GM15510 (cell line): Measurements from ENCODE around the gene RSAD2.

ENCODE experiments used
- POLR2A ChIP-seq: IDR thresholded peaks from 3 replicates; pipeline ENCODE4 v1.6.1; 2011; ENCODE audit warnings: borderline replicate concordance; ENCODE audit not compliant: insufficient read length; ENCODE audit errors: extremely low read depth

Gene RSAD2

DNA sequence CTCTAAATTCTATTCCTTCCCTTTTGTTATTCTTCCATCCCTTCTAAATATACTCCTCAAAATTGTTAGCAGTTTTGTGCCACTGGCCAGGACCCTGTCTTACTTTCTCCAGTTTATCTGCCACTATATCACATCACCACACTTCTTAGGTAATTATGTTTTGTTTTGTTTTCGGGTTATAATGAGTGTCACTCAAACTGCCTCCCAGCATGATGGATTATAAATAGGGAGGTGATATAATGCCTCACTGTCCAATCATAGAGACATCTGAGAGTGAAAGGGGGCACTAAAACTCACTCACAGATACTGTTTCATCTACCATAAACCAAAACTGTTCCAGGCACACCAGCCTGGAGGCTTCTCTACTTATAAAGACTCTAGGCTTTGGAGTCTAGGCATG, 3.5 kb downstream of the RSAD2 start:
- TF ChIP-seq POLR2A: no peak

GRCh38 chr2:6881516-6881915, 3.9 kb downstream of the RSAD2 start:
- no peak for TF ChIP-seq POLR2A

DNA sequence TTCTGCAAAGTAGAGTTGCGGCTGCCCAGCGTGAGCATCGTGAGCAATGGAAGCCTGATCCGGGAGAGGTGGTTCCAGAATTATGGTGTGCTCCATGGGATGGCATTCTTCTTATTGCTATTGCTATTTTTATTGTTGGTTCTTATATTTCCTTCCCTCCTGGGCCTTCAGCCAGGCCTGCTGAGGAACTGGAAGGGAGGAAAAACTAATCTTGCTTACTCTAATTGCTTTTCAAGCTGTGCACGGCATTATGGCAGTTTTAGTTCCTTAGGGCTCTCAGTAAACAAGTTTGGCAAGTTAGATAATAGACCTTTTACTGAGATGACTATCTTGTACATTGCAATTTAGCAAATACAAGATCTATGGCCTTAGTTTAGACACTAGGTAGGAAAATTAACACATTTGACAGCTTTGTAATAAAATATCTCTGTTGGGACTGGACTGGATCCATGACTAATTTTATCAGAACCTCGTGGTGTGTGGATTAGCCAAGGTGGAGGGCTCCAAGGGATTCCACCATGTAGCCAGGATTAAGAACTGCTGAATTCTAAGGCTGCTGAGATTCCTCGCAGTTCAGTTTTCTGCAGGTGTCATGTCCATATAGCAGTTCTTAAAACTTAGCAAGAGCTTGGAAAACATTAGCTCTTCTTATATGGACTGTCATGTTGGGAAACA, 6.0 kb downstream of the RSAD2 start:
- TF ChIP-seq POLR2A: no peak

GRCh38 chr2:6885551-6885950, 8.0 kb downstream of the RSAD2 start:
- TF ChIP-seq POLR2A: no peak

DNA sequence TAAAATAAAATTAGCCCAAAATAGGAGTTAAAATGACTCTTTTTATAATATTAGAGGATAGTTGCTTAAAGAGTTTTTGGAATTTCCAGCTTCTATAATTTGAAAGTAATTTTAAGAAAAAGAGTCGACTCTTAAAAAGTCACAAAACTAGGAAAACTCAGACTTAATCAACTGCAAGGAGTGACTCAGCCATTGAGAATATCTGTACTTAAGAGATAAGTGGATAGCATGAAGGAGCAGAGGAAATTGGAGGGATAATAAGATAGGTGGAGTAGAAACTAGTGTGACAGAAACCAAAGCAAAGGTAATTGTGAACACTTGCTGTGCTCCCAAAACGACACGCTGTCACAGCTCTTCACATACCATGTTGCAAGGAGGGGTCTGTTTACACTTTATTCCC, 8.4 kb downstream of the RSAD2 start:
- no peak for TF ChIP-seq POLR2A

GRCh38 chr2:6887751-6888192, 10.2 kb downstream of the RSAD2 start:
- no peak for TF ChIP-seq POLR2A

DNA sequence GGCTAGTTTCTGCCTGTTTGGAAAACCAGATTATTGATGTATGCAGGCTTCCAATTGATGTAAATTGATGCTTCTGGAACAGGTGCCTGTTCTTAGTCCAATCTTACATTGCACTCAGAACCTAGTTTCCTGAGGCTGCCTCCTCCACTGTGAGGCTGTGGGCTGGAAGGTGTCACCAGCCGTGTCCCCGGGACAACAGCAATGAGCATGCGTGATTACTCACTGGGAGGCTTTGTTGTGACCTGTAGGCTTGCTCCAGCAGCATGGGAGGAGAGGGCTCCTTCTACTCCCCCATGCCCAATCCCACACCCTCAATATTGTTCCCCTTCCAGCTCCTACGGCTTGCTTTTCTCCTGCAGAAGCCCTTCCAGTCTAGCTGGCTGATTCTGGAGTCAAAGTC, 11.1 kb downstream of the RSAD2 start:
- TF ChIP-seq POLR2A: no peak

GRCh38 chr2:6893876-6894482, 16.4 kb downstream of the RSAD2 start:
- TF ChIP-seq POLR2A: no peak

DNA sequence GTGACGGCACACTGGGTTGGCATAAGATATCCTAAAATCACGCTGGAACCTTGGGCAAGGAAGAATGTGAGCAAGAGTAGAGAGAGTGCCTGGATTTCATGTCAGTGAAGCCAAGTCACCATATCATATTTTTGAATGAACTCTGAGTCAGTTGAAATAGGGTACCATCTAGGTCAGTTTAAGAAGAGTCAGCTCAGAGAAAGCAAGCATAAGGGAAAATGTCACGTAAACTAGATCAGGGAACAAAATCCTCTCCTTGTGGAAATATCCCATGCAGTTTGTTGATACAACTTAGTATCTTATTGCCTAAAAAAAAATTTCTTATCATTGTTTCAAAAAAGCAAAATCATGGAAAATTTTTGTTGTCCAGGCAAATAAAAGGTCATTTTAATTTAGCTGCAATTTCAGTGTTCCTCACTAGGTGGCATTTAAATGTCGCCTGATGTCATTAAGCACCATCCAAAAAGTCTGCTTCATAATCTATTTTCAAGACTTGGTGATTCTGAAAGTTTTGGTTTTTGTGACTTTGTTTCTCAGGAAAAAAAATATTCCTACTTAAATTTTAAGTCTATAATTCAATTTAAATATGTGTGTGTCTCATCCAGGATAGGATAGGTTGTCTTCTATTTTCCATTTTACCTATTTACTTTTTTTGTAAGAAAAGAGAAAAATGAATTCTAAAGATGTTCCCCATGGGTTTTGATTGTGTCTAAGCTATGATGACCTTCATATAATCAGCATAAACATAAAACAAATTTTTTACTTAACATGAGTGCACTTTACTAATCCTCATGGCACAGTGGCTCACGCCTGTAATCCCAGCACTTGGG, 19.6 kb downstream of the RSAD2 start:
- no peak for TF ChIP-seq POLR2A

DNA sequence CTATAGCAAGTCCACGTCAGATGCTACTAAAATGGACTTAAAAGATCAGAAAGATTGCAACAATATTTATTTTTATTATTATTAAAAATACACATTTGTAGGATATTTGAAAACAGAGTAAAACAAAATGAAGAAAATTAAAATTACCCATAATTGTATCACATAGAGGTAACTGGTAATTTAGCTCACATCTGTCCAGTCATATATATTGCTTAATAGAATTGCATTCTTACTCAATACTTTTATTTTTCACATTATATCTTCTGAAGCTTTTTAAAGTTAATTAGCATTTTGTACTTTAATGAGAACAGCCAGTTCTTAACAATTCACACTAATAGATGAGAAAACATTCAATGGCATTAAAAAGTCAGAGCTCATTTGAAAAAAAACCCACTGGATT, 28.1 kb downstream of the RSAD2 start:
- TF ChIP-seq POLR2A: no peak

DNA sequence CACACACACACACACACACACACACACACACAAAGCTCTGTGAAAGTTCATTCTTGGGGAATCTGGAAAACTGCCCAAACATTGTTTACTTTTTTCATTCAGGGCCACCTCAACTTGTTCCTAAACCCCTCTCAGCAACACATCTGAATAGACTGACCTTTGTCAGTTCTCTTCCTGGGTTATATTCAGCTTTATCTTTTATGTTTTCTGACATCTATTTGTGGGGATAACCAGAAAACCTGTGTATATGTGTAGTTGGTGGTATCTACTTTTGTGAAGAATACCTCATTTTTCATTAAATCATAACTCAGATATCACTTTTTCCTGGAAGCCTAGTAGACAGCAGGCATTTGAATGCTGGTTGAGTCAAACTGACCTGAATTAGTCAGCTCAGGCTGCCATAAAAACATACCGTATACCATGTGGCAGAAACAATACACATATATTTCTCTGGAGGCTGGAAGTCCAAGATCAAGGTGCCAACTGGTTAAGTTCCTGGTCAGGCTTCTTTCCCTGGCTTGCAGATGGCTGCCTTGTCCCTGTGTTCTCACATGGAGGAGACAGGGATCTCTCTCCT, 28.7 kb downstream of the RSAD2 start:
- no peak for TF ChIP-seq POLR2A

DNA sequence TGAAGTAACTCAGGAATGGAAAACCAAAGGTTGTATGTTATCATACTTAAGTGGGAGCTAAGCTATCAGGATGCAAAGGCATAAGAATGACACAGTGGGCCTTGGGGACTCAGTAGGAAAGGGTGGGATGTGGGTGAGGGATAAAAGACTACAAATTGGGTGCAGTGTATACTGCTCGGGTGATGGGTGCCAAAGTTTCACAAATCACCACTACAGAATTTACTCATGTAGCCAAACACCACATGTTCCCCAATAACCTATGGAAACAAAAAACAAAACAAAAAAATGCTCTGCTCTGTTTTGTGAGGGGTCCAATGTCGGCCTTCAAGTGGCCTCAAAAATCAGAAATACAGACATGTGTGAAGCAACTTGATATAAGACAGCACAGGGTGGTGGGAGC, 30.7 kb downstream of the RSAD2 start:
- no peak for TF ChIP-seq POLR2A

- TF ChIP-seq POLR2A: no peak
These were observed 32.1 kb downstream of the RSAD2 start for GRCh38 chr2:6909431-6910385.

- no peak for TF ChIP-seq POLR2A
These were observed 34.1 kb downstream of the RSAD2 start for GRCh38 chr2:6911721-6912120.
